Measurements from ENCODE around the gene PERP.

- TF ChIP-seq EZH2phosphoT487 (IDR thresholded peaks at IDR 0.05; ENCODE audit: low read length) (no peak), CTCF (IDR thresholded peaks at IDR 0.05; ENCODE audit: low read length) (no peak), EZH2 (optimal IDR thresholded peaks at IDR 0.05; ENCODE audit: low read depth, low read length) (no peak)
Measured at GRCh38 chr6:138115201-138115600, 8.0 kb upstream of the PERP start.
